ENCODE measurements around the gene GATA2.

- TF ChIP-seq POLR2AphosphoS5 (IDR thresholded peaks at IDR 0.05) (no peak), CTCF (IDR thresholded peaks at IDR 0.05) (no peak)
Measured at GRCh38 chr3:128517648-128518047, 24.6 kb upstream of the GATA2 start.

All from prostate gland (tissue), 2 donors.